Measurements from ENCODE around the gene HLX. TPM values are rescaled to one million over a fixed set of nuclear protein-coding genes. Genes with fewer than 3 reads are reported as not detected.

HLX gene
- total RNA-seq, 4 donors from 2014 or later, result 4.2 to 18.4 (median 9.3) TPM

DNA sequence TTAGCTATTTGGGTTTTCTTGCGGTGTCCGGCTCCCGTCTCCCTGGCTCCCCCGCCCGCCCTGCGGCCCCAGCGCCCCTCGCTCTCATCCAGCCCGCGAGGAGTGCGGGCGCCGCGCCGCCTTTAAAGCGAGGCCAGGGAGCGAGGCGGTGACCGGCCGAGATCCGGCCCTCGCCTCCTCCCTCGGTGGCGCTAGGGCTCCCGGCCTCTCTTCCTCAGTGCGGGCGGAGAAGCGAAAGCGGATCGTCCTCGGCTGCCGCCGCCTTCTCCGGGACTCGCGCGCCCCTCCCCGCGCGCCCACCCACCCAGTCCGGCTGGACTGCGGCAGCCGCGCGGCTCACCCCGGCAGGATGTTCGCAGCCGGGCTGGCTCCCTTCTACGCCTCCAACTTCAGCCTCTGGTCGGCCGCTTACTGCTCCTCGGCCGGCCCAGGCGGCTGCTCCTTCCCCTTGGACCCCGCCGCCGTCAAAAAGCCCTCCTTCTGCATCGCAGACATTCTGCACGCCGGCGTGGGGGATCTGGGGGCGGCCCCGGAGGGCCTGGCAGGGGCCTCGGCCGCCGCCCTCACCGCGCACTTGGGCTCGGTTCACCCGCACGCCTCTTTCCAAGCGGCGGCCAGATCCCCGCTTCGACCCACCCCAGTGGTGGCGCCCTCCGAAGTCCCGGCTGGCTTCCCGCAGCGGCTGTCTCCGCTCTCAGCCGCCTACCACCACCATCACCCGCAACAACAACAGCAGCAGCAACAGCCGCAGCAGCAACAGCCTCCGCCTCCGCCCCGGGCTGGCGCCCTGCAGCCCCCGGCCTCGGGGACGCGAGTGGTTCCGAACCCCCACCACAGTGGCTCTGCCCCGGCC is 492 bp downstream of the HLX start:
- H3K27ac ChIP-seq, result peak overlapping the region; percentile 92 to 99 (median 96)
- H3K36me3 ChIP-seq, result no peaks in the 10 kb centered on the region
- DNase-seq, result peak; percentile 41
- peaks cover 2 to 79% (median 27%) of the 10 kb centered on the region in 4 donors for H3K4me1 ChIP-seq
- 0 to 1% methylated on average over 11 to 58 of the region's 94 CpGs for WGBS, 2 donors (ENCODE audit: low coverage in 1 of 2)
- no peaks in the 10 kb centered on the region for H3K9me3 ChIP-seq
- in situ Hi-C loops (cut with MboI; ENCODE audit: low pct_ligation_motif_present in 1 of 4, low pct_unique_long_range_greater_than_20kb in 1 of 4, low sequenced_read_pairs in 3 of 4) (loop anchor here in 3 of 4 donors (10.0 to 25.0 kb wide), 4 partner anchors 325 to 858 kb away; partner anchors contain the start of gene DUSP10 (in 1 of the 3)), intact Hi-C loops (cut with DNase I; ENCODE audit: low total_unique reads) (loop anchor here (5.0 to 10.0 kb wide), 4 partner anchors 67 to 355 kb away; no protein-coding TSS in a partner anchor)
- H3K4me3 ChIP-seq, result peak overlapping the region; percentile 57 to 93 (median 80)
- H3K27me3 ChIP-seq, result peaks cover 79% of the 10 kb centered on the region
- TF ChIP-seq POLR2AphosphoS5 (IDR thresholded peaks at IDR 0.05) (peak in 1 of 3 donors; percentile 45), POLR2A (IDR thresholded peaks at IDR 0.05) (no peak), EP300 (IDR thresholded peaks at IDR 0.05; ENCODE audit: low read depth) (no peak)
- TF ChIP-seq, protein P1, sequence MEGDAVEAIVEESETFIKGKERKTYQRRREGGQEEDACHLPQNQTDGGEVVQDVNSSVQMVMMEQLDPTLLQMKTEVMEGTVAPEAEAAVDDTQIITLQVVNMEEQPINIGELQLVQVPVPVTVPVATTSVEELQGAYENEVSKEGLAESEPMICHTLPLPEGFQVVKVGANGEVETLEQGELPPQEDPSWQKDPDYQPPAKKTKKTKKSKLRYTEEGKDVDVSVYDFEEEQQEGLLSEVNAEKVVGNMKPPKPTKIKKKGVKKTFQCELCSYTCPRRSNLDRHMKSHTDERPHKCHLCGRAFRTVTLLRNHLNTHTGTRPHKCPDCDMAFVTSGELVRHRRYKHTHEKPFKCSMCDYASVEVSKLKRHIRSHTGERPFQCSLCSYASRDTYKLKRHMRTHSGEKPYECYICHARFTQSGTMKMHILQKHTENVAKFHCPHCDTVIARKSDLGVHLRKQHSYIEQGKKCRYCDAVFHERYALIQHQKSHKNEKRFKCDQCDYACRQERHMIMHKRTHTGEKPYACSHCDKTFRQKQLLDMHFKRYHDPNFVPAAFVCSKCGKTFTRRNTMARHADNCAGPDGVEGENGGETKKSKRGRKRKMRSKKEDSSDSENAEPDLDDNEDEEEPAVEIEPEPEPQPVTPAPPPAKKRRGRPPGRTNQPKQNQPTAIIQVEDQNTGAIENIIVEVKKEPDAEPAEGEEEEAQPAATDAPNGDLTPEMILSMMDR (IDR thresholded peaks at IDR 0.05), result no peak

DNA sequence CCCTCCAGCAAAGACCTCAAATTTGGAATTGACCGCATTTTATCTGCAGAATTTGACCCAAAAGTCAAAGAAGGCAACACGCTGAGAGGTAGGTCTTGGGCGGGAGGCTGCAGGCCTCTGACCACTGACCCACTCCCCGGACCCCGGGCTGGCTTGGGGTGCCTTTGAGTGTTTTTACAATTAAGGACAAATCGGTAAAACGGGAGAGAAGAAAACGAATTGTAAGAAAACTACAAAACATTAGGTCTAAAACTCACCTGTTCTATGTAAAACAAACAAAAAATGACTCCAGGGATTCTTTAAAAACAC is 1.1 kb downstream of the HLX start:
- 13 to 14% methylated on average over 2 to 8 of the region's 8 CpGs for WGBS, 2 donors (ENCODE audit: low coverage in 1 of 2)
- TF ChIP-seq EP300 (IDR thresholded peaks at IDR 0.05; ENCODE audit: low read depth), result no peak
- no peak for TF ChIP-seq POLR2AphosphoS5 (IDR thresholded peaks at IDR 0.05)
- TF ChIP-seq, protein P1 (IDR thresholded peaks at IDR 0.05), result no peak
- TF ChIP-seq POLR2A (IDR thresholded peaks at IDR 0.05), result no peak
- peaks cover 0 to 79% (median 26%) of the 10 kb centered on the region in 4 donors for H3K4me1 ChIP-seq
- peak overlapping the region; percentile 92 to 99 (median 96) for H3K27ac ChIP-seq
- H3K4me3 ChIP-seq, result peak overlapping the region; percentile 57 to 93 (median 80)
- intact Hi-C loops (cut with DNase I; ENCODE audit: low total_unique reads), result loop anchor here (5.0 to 10.0 kb wide), 3 partner anchors 68 to 354 kb away; no protein-coding TSS in a partner anchor
- in situ Hi-C loops (cut with MboI; ENCODE audit: low pct_ligation_motif_present in 1 of 4, low pct_unique_long_range_greater_than_20kb in 1 of 4, low sequenced_read_pairs in 3 of 4), result loop anchor here in 1 of 4 donors (25.0 kb wide), 2 partner anchors 557 to 857 kb away; partner anchors contain the start of gene DUSP10
- DNase-seq, result no peak
- no peaks in the 10 kb centered on the region for H3K9me3 ChIP-seq
- peaks cover 84% of the 10 kb centered on the region for H3K27me3 ChIP-seq
- no peaks in the 10 kb centered on the region for H3K36me3 ChIP-seq

DNA sequence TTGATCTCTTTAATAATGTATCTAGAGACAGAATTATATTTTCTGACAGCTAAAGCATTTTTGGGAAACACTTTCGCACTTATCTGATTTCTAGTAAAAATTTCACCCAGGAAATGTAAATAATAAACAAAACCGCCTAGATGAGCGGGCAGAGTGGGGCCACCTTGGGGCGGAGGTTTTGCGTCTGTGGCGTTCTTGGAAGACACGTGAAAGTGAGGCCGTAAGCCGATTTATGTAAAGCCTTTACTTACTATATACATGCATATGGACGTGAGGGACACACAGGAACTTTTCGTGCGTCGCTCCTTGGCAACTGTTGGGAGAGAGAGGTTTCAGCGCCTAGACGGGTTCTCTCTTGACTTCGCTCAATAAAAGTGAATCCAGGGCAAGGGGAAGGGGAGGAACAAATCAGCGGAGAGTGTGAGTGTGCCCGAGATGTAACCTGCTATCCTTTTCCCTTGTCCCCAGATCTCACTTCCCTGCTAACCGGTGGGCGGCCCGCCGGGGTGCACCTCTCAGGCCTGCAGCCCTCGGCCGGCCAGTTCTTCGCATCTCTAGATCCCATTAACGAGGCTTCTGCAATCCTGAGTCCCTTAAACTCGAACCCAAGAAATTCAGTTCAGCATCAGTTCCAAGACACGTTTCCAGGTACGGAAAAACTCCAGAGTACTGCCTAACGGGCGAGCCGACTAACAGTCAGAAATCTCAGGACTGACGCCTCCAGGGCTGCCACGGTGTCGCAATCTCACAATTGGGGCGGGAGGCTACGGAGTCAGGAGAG is 1.7 kb downstream of the HLX start:
- peaks cover 90% of the 10 kb centered on the region for H3K27me3 ChIP-seq

More for the DNA sequence above, 1.7 kb downstream of the HLX start:
- intact Hi-C loops (cut with DNase I; ENCODE audit: low total_unique reads) (loop anchor here (5.0 to 10.0 kb wide), 3 partner anchors 69 to 354 kb away; no protein-coding TSS in a partner anchor), in situ Hi-C loops (cut with MboI; ENCODE audit: low pct_ligation_motif_present in 1 of 4, low pct_unique_long_range_greater_than_20kb in 1 of 4, low sequenced_read_pairs in 3 of 4) (loop anchor here in 1 of 4 donors (25.0 kb wide), 2 partner anchors 556 to 856 kb away; partner anchors contain the start of gene DUSP10)
- Histone ChIP-seq H3K4me1 (peaks cover 0 to 77% (median 23%) of the 10 kb centered on the region in 4 donors), H3K4me3 (peak overlapping the region; percentile 57 to 93 (median 80)), H3K9me3 (no peaks in the 10 kb centered on the region), H3K27ac (peak overlapping the region; percentile 92 to 99 (median 96)), H3K36me3 (no peaks in the 10 kb centered on the region)
- peak; percentile 75 for DNase-seq
- TF ChIP-seq, protein P1 (IDR thresholded peaks at IDR 0.05), result no peak
- TF ChIP-seq EP300 (IDR thresholded peaks at IDR 0.05; ENCODE audit: low read depth) (no peak), POLR2AphosphoS5 (IDR thresholded peaks at IDR 0.05) (peak; percentile 59 to 90 (median 86)), POLR2A (IDR thresholded peaks at IDR 0.05) (peak; percentile 68)
- 7 to 12% methylated on average over 3 to 37 of the region's 37 CpGs for WGBS, 2 donors (ENCODE audit: low coverage in 1 of 2)

All from transverse colon (tissue), 4 donors.